DOHH2 (cell line): ENCODE measurements around the gene LY6G5C.

Experiments
- H3F3A ChIP-seq: fragments of 200-600 bp; sonication (generic), shearing (Covaris generic); 2 replicates; pipeline ENCODE4 v1.6.0; 2016; ENCODE audit warnings: antibody characterized with exemption, mild to moderate bottlenecking; ENCODE audit not compliant: control insufficient read depth, insufficient read depth
- H3K27ac ChIP-seq: fragments of 200-600 bp; sonication (generic); 2 replicates; pipeline ENCODE4 v1.5.1; 2014; ENCODE audit warnings: low read depth, mild to moderate bottlenecking, low read length, moderate library complexity
- H3K27me3 ChIP-seq: fragments of 200-600 bp; sonication (generic); 2 replicates; pipeline ENCODE4 v1.6.1; 2014; ENCODE audit warnings: mild to moderate bottlenecking, low read length, mixed read lengths; ENCODE audit not compliant: control insufficient read depth
- H3K36me3 ChIP-seq: fragments of 200-600 bp; sonication (generic); 2 replicates; pipeline ENCODE4 v1.6.1; 2014; ENCODE audit warnings: mild to moderate bottlenecking, low read length, moderate library complexity, mixed read lengths; ENCODE audit not compliant: control insufficient read depth
- H3K4me1 ChIP-seq: fragments of 200-600 bp; sonication (generic); 2 replicates; pipeline ENCODE4 v1.6.1; 2014; ENCODE audit warnings: mild to moderate bottlenecking, low read length, mixed read lengths; ENCODE audit not compliant: control insufficient read depth
- H3K4me2 ChIP-seq: fragments of 200-600 bp; sonication (generic); 2 replicates; pipeline ENCODE4 v1.6.0; 2014; ENCODE audit warnings: mild to moderate bottlenecking, low read length, moderate library complexity
- H3K4me3 ChIP-seq: fragments of 200-600 bp; sonication (generic); 2 replicates; pipeline ENCODE4 v1.5.1; 2014; ENCODE audit warnings: mild to moderate bottlenecking, low read length, mixed read lengths
- H3K79me2 ChIP-seq: fragments of 200-600 bp; sonication (generic); 2 replicates; pipeline ENCODE4 v1.6.1; 2014; ENCODE audit warnings: mild to moderate bottlenecking, low read length, mixed read lengths; ENCODE audit not compliant: control insufficient read depth
- H3K9me2 ChIP-seq: fragments of 200-600 bp; sonication (generic); replicated peaks from 2 replicates; pipeline ENCODE4 v1.6.1; 2014; ENCODE audit warnings: mild to moderate bottlenecking, low read length, mixed read lengths; ENCODE audit not compliant: control insufficient read depth
- H3K9me3 ChIP-seq: fragments of 200-600 bp; sonication (generic); 2 replicates; pipeline ENCODE4 v1.6.1; 2014; ENCODE audit warnings: antibody characterized with exemption, low read length, mixed read lengths; ENCODE audit not compliant: control insufficient read depth, insufficient read depth
- H4K20me1 ChIP-seq: fragments of 200-600 bp; sonication (generic); 2 replicates; pipeline ENCODE4 v1.6.0; 2014; ENCODE audit warnings: low read depth, mild to moderate bottlenecking, antibody characterized with exemption, low read length, moderate library complexity; ENCODE audit not compliant: control insufficient read depth, insufficient read depth
- EZH2phosphoT487 ChIP-seq: fragments of 200-600 bp; sonication (generic); IDR thresholded peaks from 2 replicates; pipeline ENCODE4 v1.6.1; 2017; ENCODE audit warnings: borderline replicate concordance, mild to moderate bottlenecking, antibody characterized with exemption, low read length, moderate library complexity, mixed read lengths
- TF ChIP-seq, protein P1 (sequence below): fragments of 200-600 bp; sonication (generic); IDR thresholded peaks from one replicate; pipeline ENCODE4 v1.5.1; 2014; ENCODE audit warnings: antibody characterized with exemption, mild to moderate bottlenecking, low read depth, low read length; ENCODE audit not compliant: poor library complexity, severe bottlenecking

LY6G5C gene

DNA sequence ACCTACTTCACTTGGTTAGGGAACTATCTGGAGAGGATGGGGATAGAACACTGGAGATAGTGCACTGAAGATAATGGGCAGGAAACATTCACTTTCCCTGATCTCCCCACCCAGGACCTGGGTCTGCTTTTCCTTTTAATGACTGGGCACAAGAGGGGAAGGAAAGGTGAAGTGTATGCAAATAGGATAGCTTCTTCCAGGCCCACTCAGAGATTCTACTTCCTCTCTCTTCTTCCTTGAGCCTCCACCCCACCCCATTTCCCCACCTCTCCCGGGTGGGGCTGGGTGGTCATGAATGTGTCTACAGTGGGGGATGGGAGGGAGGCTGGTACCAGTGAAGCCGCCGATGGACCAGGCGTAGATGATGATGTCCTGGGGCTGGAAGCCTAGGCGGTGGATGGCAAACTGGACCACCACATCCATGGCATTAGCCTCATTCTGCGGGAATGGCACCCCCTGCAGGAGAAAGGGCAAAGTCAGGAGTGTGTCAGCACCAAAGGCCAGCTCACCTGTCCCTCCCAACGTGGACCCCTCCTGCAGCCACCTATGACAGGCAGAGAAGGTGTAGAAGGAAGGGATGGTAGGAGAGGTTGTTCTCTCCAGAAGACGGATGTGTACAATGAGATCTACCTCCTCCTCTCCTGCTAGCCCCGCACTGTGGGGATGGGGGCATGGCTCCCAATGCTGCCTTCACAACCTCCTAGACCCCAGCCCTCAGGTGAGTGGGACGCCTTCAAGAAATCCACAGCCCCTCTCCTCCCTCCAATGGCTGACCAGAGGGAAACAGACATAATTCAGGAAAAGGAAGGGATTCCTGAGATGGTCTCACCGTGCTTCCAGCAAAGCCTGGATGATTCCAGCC, 8.6 kb upstream of the LY6G5C start:
- Histone ChIP-seq H3K36me3 (peaks cover 53% of the 10 kb centered on the region), H3K9me2 (no peaks in the 10 kb centered on the region), H3K27ac (no peak overlapping the region)

DNA sequence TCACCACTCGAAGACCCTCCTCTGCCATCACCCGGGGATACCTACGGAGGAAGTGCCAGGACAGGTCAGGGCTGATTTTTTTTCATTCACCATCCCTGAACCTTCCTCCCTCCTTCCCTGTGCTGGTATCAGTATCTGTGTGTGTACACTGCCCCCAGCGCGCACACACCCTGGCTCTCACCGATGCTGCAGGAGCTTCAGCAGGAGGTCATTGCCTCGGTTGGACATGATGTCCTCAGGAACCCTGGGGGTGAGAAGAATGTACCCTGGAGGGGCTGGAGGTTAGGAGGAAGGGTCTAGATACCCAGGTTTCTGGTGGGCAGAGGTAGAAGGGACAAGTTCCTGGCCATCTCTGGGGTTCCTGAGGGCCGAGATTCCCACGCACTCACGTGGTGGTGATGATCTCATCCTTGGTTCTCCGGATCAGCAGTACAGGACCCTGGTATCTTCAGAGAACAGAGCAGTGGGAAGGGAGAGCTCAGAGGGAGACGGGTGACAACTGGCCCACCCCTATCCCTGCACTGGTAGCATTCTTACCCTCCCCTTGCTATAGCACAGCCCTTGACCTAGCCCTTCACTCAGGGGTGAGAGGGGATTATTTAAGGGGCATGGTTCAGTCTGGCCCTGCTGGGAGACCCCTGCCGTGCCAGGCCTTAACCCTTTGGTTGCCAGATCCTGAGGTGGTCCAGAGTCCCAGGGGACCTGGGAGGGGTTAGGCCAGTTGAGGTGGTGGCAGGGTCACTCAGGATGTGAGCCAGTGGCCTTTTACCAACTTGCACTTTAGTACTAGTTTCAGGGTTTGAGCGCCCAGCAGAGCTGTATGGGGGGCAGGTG, 7.2 kb upstream of the LY6G5C start:
- Histone ChIP-seq H3K4me1 (peaks cover 15% of the 10 kb centered on the region), H3K27ac (no peak overlapping the region), H3K4me2 (no peak overlapping the region), H3K9me3 (no peaks in the 10 kb centered on the region), H3K4me3 (no peak overlapping the region), H4K20me1 (no peaks in the 10 kb centered on the region), H3K27me3 (no peaks in the 10 kb centered on the region), H3K36me3 (peaks cover 51% of the 10 kb centered on the region), H3K9me2 (no peaks in the 10 kb centered on the region), H3K79me2 (no peaks in the 10 kb centered on the region), H3F3A (no peaks in the 10 kb centered on the region; the same call in 1 of the 2 replicates)
- TF ChIP-seq, protein P1, sequence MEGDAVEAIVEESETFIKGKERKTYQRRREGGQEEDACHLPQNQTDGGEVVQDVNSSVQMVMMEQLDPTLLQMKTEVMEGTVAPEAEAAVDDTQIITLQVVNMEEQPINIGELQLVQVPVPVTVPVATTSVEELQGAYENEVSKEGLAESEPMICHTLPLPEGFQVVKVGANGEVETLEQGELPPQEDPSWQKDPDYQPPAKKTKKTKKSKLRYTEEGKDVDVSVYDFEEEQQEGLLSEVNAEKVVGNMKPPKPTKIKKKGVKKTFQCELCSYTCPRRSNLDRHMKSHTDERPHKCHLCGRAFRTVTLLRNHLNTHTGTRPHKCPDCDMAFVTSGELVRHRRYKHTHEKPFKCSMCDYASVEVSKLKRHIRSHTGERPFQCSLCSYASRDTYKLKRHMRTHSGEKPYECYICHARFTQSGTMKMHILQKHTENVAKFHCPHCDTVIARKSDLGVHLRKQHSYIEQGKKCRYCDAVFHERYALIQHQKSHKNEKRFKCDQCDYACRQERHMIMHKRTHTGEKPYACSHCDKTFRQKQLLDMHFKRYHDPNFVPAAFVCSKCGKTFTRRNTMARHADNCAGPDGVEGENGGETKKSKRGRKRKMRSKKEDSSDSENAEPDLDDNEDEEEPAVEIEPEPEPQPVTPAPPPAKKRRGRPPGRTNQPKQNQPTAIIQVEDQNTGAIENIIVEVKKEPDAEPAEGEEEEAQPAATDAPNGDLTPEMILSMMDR, result no peak
- TF ChIP-seq EZH2phosphoT487, result no peak

More for the DNA sequence above, 8.6 kb upstream of the LY6G5C start:
- no peaks in the 10 kb centered on the region for H3K27me3 ChIP-seq
- no peaks in the 10 kb centered on the region for H3K79me2 ChIP-seq
- H3K4me2 ChIP-seq, result peak overlapping the region; percentile 49
- H3K4me3 ChIP-seq, result peak overlapping the region; percentile 6; the same call in 1 of the 2 replicates
- TF ChIP-seq EZH2phosphoT487, result no peak
- TF ChIP-seq, protein P1, result peak; percentile 82
- H3F3A ChIP-seq, result no peaks in the 10 kb centered on the region; the same call in 1 of the 2 replicates
- peaks cover 15% of the 10 kb centered on the region for H3K4me1 ChIP-seq
- H4K20me1 ChIP-seq, result no peaks in the 10 kb centered on the region
- H3K9me3 ChIP-seq, result no peaks in the 10 kb centered on the region

DNA sequence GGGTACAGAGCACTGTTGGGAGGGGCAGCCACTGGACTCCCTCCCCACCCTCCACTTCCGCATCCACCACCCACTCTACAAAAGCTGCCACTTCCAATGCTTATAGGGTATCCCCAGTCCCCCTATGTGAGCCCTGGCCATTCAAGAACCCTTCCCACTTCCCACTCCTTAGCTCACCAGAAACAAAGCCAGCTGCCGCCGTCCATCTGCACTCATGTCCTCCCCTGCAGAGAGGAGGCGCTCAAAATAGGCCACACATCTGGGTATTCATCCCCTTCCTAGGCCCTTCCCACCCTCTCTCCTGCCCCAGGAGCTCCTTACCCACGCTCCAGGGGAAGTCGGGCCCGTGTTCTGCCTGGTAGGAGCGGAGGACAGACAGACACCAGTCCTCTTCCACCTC, 6.5 kb upstream of the LY6G5C start:
- H3K4me1 ChIP-seq, result peaks cover 15% of the 10 kb centered on the region
- no peak overlapping the region for H3K27ac ChIP-seq

More for the DNA sequence above, 6.5 kb upstream of the LY6G5C start:
- H3K36me3 ChIP-seq, result peaks cover 47% of the 10 kb centered on the region
- no peaks in the 10 kb centered on the region for H3K27me3 ChIP-seq
- no peaks in the 10 kb centered on the region for H3K79me2 ChIP-seq
- no peaks in the 10 kb centered on the region for H3K9me3 ChIP-seq
- no peaks in the 10 kb centered on the region for H3K9me2 ChIP-seq
- no peaks in the 10 kb centered on the region; the same call in 1 of the 2 replicates for H3F3A ChIP-seq
- TF ChIP-seq, protein P1, result no peak
- no peak for TF ChIP-seq EZH2phosphoT487
- no peak overlapping the region for H3K4me2 ChIP-seq
- H3K4me3 ChIP-seq, result no peak overlapping the region
- H4K20me1 ChIP-seq, result no peaks in the 10 kb centered on the region
